Fibroblast of mammary gland (primary cell): ENCODE data around the gene CHRNA9.

Experiments used
- DNase-seq: peaks from one replicate; pipeline ENCODE4 v3.0.0-alpha.2; 2010; ENCODE audit warnings: low read depth
- H3K4me3 ChIP-seq: 2 replicates; pipeline ENCODE4 v1.5.1; 2011; ENCODE audit warnings: low read depth, mild to moderate bottlenecking, low read length, moderate library complexity; ENCODE audit not compliant: control insufficient read depth
- TF ChIP-seq, protein P1 (sequence below): conservative IDR thresholded peaks from 2 replicates; pipeline ENCODE4 v1.5.1; 2011; ENCODE audit warnings: low read depth, low read length, inconsistent platforms; ENCODE audit not compliant: control insufficient read depth, insufficient read depth

Gene CHRNA9

DNA sequence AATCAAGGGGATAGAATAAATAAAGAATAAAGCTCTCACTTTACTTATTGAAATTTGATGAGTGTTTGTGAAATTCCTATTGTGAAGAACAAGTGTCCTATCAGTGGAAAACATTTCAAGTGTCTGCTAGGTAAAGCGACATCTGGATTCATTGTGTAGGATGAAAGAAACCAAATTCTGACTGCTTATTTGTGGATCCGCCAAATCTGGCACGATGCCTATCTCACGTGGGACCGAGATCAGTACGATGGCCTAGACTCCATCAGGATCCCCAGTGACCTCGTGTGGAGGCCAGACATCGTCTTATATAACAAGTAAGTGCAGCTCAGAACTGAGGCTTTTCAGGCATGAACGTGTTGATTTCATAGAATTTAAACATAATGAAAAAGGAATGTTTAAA, 1.9 kb downstream of the CHRNA9 start:
- TF ChIP-seq, protein P1, sequence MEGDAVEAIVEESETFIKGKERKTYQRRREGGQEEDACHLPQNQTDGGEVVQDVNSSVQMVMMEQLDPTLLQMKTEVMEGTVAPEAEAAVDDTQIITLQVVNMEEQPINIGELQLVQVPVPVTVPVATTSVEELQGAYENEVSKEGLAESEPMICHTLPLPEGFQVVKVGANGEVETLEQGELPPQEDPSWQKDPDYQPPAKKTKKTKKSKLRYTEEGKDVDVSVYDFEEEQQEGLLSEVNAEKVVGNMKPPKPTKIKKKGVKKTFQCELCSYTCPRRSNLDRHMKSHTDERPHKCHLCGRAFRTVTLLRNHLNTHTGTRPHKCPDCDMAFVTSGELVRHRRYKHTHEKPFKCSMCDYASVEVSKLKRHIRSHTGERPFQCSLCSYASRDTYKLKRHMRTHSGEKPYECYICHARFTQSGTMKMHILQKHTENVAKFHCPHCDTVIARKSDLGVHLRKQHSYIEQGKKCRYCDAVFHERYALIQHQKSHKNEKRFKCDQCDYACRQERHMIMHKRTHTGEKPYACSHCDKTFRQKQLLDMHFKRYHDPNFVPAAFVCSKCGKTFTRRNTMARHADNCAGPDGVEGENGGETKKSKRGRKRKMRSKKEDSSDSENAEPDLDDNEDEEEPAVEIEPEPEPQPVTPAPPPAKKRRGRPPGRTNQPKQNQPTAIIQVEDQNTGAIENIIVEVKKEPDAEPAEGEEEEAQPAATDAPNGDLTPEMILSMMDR, result no peak
- H3K4me3 ChIP-seq, result no peak overlapping the region
- DNase-seq, result no peak

DNA sequence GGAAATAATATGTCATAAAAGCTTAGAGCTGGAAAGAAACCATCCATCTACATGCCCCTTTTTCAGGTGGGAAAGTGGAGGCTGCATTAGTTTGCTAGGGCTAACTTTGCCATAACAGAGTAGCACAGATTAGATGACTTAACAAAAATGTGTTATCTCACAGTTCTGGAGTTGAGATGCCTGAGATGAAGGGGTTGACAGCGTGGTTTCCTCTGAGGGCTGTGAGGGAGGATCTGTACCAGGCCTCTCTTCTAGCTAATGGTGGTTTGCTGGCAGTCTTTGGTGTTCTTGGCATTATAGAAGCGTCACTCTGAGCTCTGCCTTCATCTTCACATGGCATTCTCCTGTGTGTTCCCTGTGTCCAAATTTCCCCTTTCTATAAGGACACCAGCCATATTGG, 2.4 kb downstream of the CHRNA9 start:
- DNase-seq, result no peak
- TF ChIP-seq, protein P1, result no peak
- H3K4me3 ChIP-seq, result no peak overlapping the region

DNA sequence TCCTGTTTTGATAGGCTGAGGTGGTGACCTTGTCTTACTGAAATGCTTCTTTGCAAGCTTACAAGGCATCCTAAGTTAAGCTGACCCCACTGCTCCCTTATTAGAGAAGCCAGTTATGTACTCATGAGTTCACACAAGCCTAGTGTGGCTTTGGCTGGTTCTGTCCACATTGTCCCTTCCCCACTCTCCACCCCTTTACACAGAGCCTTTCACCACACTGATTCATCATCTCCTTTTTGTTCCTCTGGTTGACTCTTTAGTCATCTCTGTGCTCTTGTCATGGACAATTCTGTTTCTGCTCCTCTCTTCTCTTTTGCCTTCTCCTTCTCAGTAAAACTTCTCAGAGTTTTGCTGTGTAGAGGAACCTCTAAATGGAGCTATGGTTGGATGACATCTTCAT, 4.9 kb downstream of the CHRNA9 start:
- no peak overlapping the region for H3K4me3 ChIP-seq
- TF ChIP-seq, protein P1, result no peak
- DNase-seq, result peak; percentile 62

DNA sequence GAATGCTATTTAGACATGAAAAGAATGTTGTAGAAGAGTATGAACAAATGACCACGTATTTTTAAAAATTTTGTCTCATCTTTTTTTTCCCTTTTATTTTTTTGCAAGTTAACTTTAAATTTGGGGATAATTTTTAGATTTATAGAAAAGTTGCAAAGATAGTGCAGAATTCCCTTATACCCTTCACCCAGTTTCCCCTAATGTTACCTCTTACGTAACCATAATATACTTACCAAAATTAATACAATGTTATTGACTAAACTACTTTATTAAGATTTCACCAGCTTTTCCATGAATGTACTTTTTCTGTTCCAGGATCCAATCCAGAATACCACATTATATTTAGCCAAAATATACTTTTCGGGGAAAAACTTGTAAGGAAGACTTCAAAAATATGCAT, 12.3 kb downstream of the CHRNA9 start:
- TF ChIP-seq, protein P1, result no peak
- no peak for DNase-seq
- no peak overlapping the region for H3K4me3 ChIP-seq

DNA sequence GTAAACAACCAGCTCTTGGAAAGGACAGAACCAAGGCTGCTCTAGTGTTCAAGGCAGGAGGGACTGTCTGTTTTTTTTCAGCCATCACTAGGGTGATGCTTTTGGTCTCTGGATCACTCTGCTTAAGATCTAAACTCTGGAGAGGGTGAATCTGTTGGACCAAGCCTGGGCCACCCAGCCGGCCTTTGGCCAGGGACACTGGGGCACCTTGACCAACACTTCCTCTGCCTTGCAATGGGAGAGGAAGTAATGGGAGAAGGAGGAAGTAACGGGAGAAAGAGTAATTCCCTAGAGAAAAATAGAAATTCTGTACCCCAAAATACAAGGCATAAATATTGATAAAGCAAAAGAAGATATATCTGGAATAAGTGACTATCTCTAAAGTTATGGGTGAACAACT, 12.9 kb downstream of the CHRNA9 start:
- H3K4me3 ChIP-seq, result no peak overlapping the region
- TF ChIP-seq, protein P1, result no peak
- DNase-seq, result no peak

DNA sequence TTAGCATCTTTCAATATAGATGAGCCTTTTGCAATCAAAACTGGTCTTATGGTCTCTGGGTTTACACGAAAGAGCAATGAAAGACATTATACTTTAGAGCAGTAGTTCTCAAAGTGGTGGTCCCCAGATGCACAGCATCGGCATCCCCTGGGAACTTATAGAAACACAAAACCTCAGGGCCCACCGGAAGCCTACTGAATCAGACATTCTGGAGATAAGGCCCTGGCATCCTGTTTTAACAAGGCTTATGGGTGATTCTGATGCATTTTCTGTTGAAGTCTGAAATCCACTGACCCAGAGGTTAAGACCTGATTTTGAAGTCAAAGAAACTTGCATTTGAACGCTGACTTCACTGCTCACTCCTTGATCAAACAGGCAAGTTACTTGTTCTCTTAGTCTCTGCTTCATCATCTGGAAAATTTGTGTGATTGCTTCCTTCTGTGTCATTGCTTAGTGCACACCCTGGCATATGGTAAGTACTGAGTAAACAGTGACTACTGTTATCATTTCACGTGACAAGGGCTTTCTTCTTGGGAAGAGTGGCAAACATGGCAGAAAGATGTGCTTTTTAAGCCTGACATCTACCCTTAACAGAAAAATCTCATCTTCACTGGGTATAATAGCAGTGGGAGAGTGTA, 14.5 kb downstream of the CHRNA9 start:
- TF ChIP-seq, protein P1, result no peak
- no peak overlapping the region for H3K4me3 ChIP-seq
- DNase-seq, result peak; percentile 30
